Stimulated activated CD8-positive, alpha-beta memory T cell treated with anti-CD3 and anti-CD28 coated beads, Interleukin-15, amount 100 ng/mL, for 24 hours (primary cell): ENCODE measurements around the gene KIAA1671.

ENCODE experiments used
- DNase-seq: peaks from one replicate; pipeline ENCODE4 v3.0.0-alpha.2; 2020; ENCODE audit warnings: low read depth

Gene KIAA1671

GRCh38 chr22:25045159-25045558 lies 92.6 kb downstream of the KIAA1671 start:
- no peak for DNase-seq

- no peak for DNase-seq
Observed at GRCh38 chr22:25048071-25048470, 95.6 kb downstream of the KIAA1671 start.

GRCh38 chr22:25048659-25049647 lies 96.4 kb downstream of the KIAA1671 start:
- DNase-seq, result peak; percentile 41

- no peak for DNase-seq
Observed at GRCh38 chr22:25049770-25050169, 97.3 kb downstream of the KIAA1671 start.

- DNase-seq, result no peak
Observed at GRCh38 chr22:25050566-25050965, 98.0 kb downstream of the KIAA1671 start.

GRCh38 chr22:25051073-25051472 lies 98.6 kb downstream of the KIAA1671 start:
- no peak for DNase-seq

GRCh38 chr22:25051983-25052710 lies 99.6 kb downstream of the KIAA1671 start:
- DNase-seq, result no peak

GRCh38 chr22:25053153-25053805 lies 100.8 kb downstream of the KIAA1671 start:
- no peak for DNase-seq

- no peak for DNase-seq
Observed at GRCh38 chr22:25054943-25055511, 102.5 kb downstream of the KIAA1671 start.

GRCh38 chr22:25057013-25057881 lies 104.7 kb downstream of the KIAA1671 start:
- DNase-seq, result peak; percentile 74

GRCh38 chr22:25059438-25059837 lies 106.9 kb downstream of the KIAA1671 start:
- no peak for DNase-seq

GRCh38 chr22:25060522-25061071 lies 108.1 kb downstream of the KIAA1671 start:
- DNase-seq, result no peak

- DNase-seq, result no peak
Observed at GRCh38 chr22:25061134-25061533, 108.6 kb downstream of the KIAA1671 start.

- no peak for DNase-seq
Observed at GRCh38 chr22:25061605-25062376, 109.3 kb downstream of the KIAA1671 start.

GRCh38 chr22:25062386-25063085 lies 110.0 kb downstream of the KIAA1671 start:
- DNase-seq, result no peak

- DNase-seq, result no peak
Observed at GRCh38 chr22:25064894-25065560, 112.5 kb downstream of the KIAA1671 start.

- no peak for DNase-seq
Observed at GRCh38 chr22:25066861-25067435, 114.4 kb downstream of the KIAA1671 start.

- no peak for DNase-seq
Observed at GRCh38 chr22:25067851-25068421, 115.4 kb downstream of the KIAA1671 start.
